Heart left ventricle (tissue), 16 donors: ENCODE results near the gene SORCS2. TPM values are rescaled to one million over a fixed set of nuclear protein-coding genes. Genes with fewer than 3 reads are reported as not detected.

Source experiments
- ATAC-seq, 4 donors: fragments of 200-7000 bp; cut with Tn5 transposase; one replicate each; pipeline ENCODE4 v1.9.1; 2020 to 2022; ENCODE audit warnings: moderate library complexity in 4 of 4, mild to moderate bottlenecking in 3 of 4, moderate number of reproducible peaks in 1 of 4
- DNase-seq, 5 donors: peaks; one replicate each; pipeline ENCODE4 v3.0.0-alpha.2; 2020
- H3K27ac ChIP-seq, 12 donors: fragments of 200-600 bp; sonication (generic) in 4 of 12; one replicate each; pipeline versions ENCODE4 v1.5.0 to v1.8.0; 2016 to 2022; ENCODE audit warnings: mild to moderate bottlenecking in 2 of 12
- H3K27me3 ChIP-seq, 9 donors: fragments of 200-600 bp; sonication (generic) in 2 of 9; one replicate each; pipeline versions ENCODE4 v1.5.1 to v1.8.0; 2016 to 2022; ENCODE audit warnings: mild to moderate bottlenecking in 3 of 9
- H3K36me3 ChIP-seq, 9 donors: fragments of 200-600 bp; sonication (generic) in 2 of 9; one replicate each; pipeline versions ENCODE4 v1.5.0 to v1.8.0; 2018 to 2022; ENCODE audit warnings: mild to moderate bottlenecking in 2 of 9
- H3K4me1 ChIP-seq, 12 donors: fragments of 200-600 bp; sonication (generic) in 4 of 12; one replicate each; pipeline versions ENCODE4 v1.5.0 to v1.8.0; 2016 to 2022; ENCODE audit warnings: mild to moderate bottlenecking in 3 of 12
- H3K4me3 ChIP-seq, 12 donors: fragments of 200-600 bp; sonication (generic) in 4 of 12; one replicate each; pipeline versions ENCODE4 v1.5.0 to v1.8.0; 2017 to 2022; ENCODE audit warnings: mild to moderate bottlenecking in 9 of 12, moderate library complexity in 4 of 12
- H3K9me3 ChIP-seq, 12 donors: fragments of 200-600 bp; sonication (generic) in 4 of 12; one replicate each; pipeline versions ENCODE4 v1.5.0 to v1.8.0; 2016 to 2022; ENCODE audit warnings: mild to moderate bottlenecking in 1 of 12
- POLR2A ChIP-seq, 2 donors: fragments of 450-650 bp; IDR thresholded peaks; one replicate each; pipeline ENCODE4 v1.6.1; 2017; ENCODE audit warnings: antibody characterized with exemption in 2 of 2, mild to moderate bottlenecking in 2 of 2, moderate library complexity in 2 of 2
- WGBS, 4 donors: extraction: QIAGEN DNeasy Blood & Tissue Kit in 2 of 4; methylation state at CpG; one replicate each; pipeline versions ENCODE4 v1.1.5 to v1.1.7; 2013 to 2018; 5-methylcytosine and 5-hydroxymethylcytosine counted together
- intact Hi-C, 10 donors: fragments of 100-400 bp; cut with DNase I; formaldehyde crosslinking; loops; one replicate each; pipeline versions ENCODE4 v1.11.1 to v1.14.2; 2022
- polyA plus RNA-seq, 2 donors: library from polyadenylated mRNA; stranded (reverse); fragments of 200-250 nt; gene quantifications; one replicate each; pipeline ENCODE4 v1.2.3, GENCODE V29; 2013
- total RNA-seq, 9 donors: library from RNA; depleted of rRNA in 2 of 9; stranded (reverse); fragments of >200 nt in 2 of 9; fragmentation: NEBNext Ultra II Directional in 3 of 9; extraction: Animal tissue kit (Norgen Biotek cat#: 25700) in 3 of 9; gene quantifications; one replicate each; pipeline versions ENCODE4 v1.1.0 to v1.2.4, GENCODE V29; 2016 to 2023
- TF ChIP-seq, protein P1 (sequence below), 12 donors: fragments of 200-600 bp; sonication (generic) in 4 of 12; IDR thresholded peaks; one replicate each; pipeline versions ENCODE4 v1.5.0 to v1.8.0; 2018 to 2022; ENCODE audit warnings: antibody characterized with exemption in 12 of 12, mild to moderate bottlenecking in 5 of 12
- donor health status: ischemic (EF 13 %, LVEDD 7.1; RV severe dilation, severe dysfunction).
- donor health status: healthy with polysubstance abuse.
- donor health status: DM: no; HTN: yes; CAD: no.
- donor health status: DM: no; HTN: no; CAD: no.
- donor health status: ischemic (EF 25% LVEDD 6.9; RV normal size, moderate dysfunction).
- donor health status: ischemic (EF 25% LVEDD 5.7; RV mildly dilated, moderate dysfunction).
- donor health status: healthy.
- donor health status: DM: yes; HTN: yes; CAD: no.
- donor health status: ischemic (EF 35%, LVEDD 5.7; RV mildly dilated, moderate dysfunction).
- donor health status: nonischemic (EF 11% LVEDD 7.7; RV severe dilation, severe dysfunction).
- donor health status: DM: yes; HTN: yes; CAD: no.
- donor health status: PGD.
- donor health status: ischemic (EF 29% LVEDD 5.4; RV normal size, mild dysfunction).
- donor health status: nonischemic (EF 23%, LVEDD 6.1; RV moderate dilation, normal function).

Gene SORCS2
- total and polyA plus RNA-seq, 11 donors: 0.28 to 5.5 (median 2.4) TPM

GRCh38 chr4:7287918-7288280 lies 95.6 kb downstream of the SORCS2 start:
- Histone ChIP-seq H3K4me1 (peaks cover 0 to 15% (median 4%) of the 10 kb centered on the region in 12 donors), H3K27me3 (no peaks in the 10 kb centered on the region), H3K27ac (no peak overlapping the region), H3K4me3 (no peak overlapping the region), H3K9me3 (no peaks in the 10 kb centered on the region), H3K36me3 (no peaks in the 10 kb centered on the region)
- no peak for TF ChIP-seq POLR2A (IDR thresholded peaks at IDR 0.05)
- TF ChIP-seq, protein P1, sequence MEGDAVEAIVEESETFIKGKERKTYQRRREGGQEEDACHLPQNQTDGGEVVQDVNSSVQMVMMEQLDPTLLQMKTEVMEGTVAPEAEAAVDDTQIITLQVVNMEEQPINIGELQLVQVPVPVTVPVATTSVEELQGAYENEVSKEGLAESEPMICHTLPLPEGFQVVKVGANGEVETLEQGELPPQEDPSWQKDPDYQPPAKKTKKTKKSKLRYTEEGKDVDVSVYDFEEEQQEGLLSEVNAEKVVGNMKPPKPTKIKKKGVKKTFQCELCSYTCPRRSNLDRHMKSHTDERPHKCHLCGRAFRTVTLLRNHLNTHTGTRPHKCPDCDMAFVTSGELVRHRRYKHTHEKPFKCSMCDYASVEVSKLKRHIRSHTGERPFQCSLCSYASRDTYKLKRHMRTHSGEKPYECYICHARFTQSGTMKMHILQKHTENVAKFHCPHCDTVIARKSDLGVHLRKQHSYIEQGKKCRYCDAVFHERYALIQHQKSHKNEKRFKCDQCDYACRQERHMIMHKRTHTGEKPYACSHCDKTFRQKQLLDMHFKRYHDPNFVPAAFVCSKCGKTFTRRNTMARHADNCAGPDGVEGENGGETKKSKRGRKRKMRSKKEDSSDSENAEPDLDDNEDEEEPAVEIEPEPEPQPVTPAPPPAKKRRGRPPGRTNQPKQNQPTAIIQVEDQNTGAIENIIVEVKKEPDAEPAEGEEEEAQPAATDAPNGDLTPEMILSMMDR (IDR thresholded peaks at IDR 0.05): no peak
- DNase-seq (no peak), ATAC-seq (no peak)
- intact Hi-C loops: no loop called here
- WGBS, 4 donors: 73 to 93% (median 75%) methylated on average over 7 to 18 of the region's 18 CpGs

- ATAC-seq (no peak), DNase-seq (no peak)
- intact Hi-C loops: no loop called here
- Histone ChIP-seq H3K9me3 (no peaks in the 10 kb centered on the region), H3K4me3 (no peak overlapping the region), H3K36me3 (no peaks in the 10 kb centered on the region), H3K27me3 (no peaks in the 10 kb centered on the region), H3K27ac (no peak overlapping the region), H3K4me1 (peaks cover 0 to 15% (median 4%) of the 10 kb centered on the region in 12 donors)
- TF ChIP-seq POLR2A (IDR thresholded peaks at IDR 0.05): no peak
- TF ChIP-seq, protein P1 (IDR thresholded peaks at IDR 0.05): no peak
- 81 to 96% (median 87%) methylated on average over 2 of the region's 2 CpGs for WGBS, 4 donors
Measured at GRCh38 chr4:7288751-7289523, 96.6 kb downstream of the SORCS2 start.

- no peak for DNase-seq
- WGBS, 4 donors: 80 to 89% (median 86%) methylated on average over 15 of the region's 15 CpGs
Measured at GRCh38 chr4:7289589-7289988, 97.3 kb downstream of the SORCS2 start.

More at GRCh38 chr4:7289589-7289988, 97.3 kb downstream of the SORCS2 start:
- no peak overlapping the region for H3K4me3 ChIP-seq
- no peak for ATAC-seq
- intact Hi-C loops: no loop called here
- peaks cover 0 to 15% (median 4%) of the 10 kb centered on the region in 12 donors for H3K4me1 ChIP-seq
- TF ChIP-seq, protein P1 (IDR thresholded peaks at IDR 0.05): no peak
- no peak for TF ChIP-seq POLR2A (IDR thresholded peaks at IDR 0.05)
- H3K9me3 ChIP-seq: no peaks in the 10 kb centered on the region
- H3K36me3 ChIP-seq: no peaks in the 10 kb centered on the region
- H3K27ac ChIP-seq: no peak overlapping the region
- H3K27me3 ChIP-seq: no peaks in the 10 kb centered on the region
